ENCODE results near the gene CFHR4.

GRCh38 chr1:196860323-196860884, 27.4 kb upstream of the CFHR4 start:
- TF ChIP-seq, protein P1, sequence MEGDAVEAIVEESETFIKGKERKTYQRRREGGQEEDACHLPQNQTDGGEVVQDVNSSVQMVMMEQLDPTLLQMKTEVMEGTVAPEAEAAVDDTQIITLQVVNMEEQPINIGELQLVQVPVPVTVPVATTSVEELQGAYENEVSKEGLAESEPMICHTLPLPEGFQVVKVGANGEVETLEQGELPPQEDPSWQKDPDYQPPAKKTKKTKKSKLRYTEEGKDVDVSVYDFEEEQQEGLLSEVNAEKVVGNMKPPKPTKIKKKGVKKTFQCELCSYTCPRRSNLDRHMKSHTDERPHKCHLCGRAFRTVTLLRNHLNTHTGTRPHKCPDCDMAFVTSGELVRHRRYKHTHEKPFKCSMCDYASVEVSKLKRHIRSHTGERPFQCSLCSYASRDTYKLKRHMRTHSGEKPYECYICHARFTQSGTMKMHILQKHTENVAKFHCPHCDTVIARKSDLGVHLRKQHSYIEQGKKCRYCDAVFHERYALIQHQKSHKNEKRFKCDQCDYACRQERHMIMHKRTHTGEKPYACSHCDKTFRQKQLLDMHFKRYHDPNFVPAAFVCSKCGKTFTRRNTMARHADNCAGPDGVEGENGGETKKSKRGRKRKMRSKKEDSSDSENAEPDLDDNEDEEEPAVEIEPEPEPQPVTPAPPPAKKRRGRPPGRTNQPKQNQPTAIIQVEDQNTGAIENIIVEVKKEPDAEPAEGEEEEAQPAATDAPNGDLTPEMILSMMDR (IDR thresholded peaks at IDR 0.05) = no peak
- no peak for TF ChIP-seq POLR2A (IDR thresholded peaks at IDR 0.05)
